GM18861 (cell line): Measurements from ENCODE around the gene CFAP73.
A peak's percentile ranks its signal among the peaks of the same experiment; 100 is the strongest.
"Not testable (repeated sequence)": the region's sequence is repeated elsewhere in the genome, so short reads cannot be mapped to it uniquely, and the experiment has no call there.

Experiments
- ATAC-seq: cut with Tn5 transposase; IDR thresholded peaks from one replicate; pipeline ENCODE4 v1.9.1; 2021; ENCODE audit not compliant: unreplicated experiment

The CFAP73 gene

DNA sequence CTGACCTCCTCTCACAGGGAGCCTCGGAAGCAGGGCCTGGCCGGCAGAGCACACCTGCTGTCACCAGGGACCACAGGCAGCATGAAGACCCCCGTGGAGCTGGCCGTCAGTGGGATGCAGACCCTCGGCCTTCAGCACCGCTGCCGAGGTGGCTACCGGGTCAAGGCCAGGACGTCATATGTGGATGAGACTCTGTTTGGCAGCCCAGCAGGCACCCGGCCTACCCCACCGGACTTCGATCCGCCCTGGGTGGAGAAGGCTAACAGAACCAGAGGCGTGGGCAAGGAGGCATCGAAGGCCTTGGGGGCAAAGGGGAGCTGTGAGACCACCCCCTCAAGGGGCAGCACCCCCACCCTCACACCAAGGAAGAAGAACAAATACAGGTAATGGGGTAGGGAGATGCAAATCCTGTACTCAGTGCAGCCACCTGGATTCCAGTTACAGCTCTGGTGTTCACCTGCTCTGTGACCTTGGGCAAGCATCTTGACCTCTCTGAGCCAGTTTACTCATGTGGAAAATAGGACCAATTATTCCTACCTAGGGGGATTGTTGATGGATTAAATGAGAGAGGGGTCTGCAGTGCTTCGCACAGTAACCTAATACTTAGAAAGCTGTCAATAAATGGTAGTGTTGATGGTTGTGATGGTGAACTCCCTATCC is 37.3 kb downstream of the CFAP73 start:
- ATAC-seq = no peak

DNA sequence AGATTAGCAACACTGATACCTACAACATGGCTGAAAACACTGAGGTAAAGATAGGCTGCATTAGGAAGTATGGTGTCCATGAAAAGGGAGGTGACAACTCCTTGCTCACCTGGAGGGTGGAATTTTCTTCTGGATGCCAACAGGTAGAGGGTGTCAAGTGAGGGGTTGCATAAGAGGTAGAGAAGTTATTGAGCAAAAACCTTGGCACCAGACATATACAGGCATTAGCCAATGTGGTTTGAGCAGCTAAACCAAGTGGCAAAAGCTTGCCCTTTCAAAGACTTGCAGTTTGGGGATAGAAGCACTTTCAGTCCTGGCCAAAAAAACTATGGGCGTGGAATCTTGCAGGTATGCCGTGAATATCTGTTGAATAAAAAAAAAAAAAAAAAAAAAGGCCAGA is 39.8 kb downstream of the CFAP73 start:
- ATAC-seq = no peak

DNA sequence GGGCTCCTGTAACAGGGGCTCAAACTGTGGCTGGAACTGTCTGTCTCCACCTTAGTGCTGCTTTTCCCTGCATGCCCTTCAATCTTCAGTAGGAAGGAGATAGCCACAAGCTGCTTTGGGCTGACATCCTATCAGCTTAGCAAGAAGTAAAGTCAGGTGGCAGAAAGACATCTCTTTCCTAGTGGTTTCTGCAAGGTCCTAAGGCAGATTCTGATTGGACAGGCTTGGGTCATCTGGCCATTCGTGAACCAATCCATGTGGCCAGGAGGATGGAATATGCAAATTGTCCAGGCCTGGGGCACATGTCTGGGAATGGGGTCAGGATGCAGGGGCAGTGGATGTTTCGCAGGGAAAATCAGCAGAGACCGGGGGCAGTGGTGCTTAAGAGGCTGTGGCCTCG is 41.2 kb downstream of the CFAP73 start:
- no peak for ATAC-seq

DNA sequence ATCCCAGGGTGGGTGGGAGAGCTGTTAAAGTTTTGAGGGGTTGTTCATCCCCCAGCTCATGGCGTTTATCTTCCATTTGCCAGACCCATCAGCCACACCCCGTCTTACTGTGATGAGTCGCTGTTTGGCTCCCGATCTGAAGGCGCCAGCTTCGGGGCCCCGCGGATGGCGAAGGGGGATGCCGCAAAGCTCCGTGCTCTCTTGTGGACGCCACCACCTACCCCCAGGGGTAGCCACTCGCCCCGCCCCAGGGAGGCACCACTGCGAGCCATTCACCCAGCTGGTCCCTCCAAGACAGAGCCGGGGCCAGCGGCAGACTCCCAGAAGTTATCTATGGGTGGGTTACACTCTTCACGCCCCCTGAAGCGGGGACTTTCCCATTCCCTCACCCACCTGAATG is 41.7 kb downstream of the CFAP73 start:
- ATAC-seq = no peak

DNA sequence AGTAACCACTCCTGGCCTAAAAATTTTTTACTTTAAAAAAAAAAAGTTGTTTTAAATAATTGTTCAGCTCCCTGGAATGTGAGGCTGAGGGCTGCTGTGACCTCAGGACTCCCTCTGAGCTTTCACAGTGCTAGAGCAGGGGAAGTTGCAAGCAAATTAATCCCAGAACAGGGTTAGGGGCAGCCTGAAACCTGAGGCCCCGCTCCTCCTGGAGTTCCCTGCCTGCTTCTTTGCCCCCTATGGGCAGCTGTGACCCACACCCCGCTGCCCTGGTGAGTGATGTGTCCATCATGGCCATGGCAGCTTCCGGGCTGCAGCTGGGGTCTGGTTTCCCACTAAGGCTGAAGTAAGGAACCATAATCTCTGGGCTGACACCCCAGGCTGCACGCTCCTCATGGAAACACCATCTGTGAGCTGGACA is 45.5 kb downstream of the CFAP73 start:
- ATAC-seq = no peak

DNA sequence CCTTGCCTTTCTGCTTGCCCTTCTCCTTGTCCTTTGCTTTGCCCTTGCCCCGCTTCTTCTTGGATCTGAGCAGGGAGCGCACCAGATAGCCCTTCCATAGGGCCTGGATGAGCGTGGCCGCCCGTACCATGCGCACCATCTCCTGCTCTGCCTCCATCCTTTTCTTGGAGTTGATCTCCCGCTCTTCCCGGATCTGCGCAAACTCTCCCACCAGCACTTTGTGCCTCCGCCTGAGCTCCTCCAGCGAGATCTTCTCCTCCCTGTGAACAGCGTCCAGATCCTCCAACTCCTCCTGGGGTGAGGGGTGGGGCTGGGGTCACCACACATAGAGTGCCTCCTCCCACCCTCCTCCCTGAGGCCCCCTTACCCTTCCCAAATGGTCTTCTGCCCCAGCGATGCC is 46.1 kb downstream of the CFAP73 start:
- no peak for ATAC-seq

DNA sequence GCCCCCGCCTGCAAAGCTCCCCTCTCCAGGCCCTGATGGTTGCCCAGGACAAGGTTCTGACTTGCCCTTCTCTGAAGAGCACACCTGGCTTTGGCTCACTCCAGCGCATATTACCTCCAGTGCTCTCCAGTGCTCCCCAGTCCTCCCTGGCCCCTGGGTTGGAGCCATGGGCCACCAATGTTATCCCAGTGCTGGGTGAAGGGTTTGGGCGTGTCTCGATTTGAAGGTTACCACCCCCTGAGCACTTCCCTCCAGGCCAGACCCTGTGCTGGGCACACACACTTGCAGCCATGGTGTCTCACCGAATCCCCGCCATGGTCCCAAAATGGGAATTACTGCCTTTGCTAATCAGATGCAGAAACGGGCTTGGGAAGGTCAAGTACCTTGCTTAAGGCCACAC is 47.1 kb downstream of the CFAP73 start:
- no peak for ATAC-seq

DNA sequence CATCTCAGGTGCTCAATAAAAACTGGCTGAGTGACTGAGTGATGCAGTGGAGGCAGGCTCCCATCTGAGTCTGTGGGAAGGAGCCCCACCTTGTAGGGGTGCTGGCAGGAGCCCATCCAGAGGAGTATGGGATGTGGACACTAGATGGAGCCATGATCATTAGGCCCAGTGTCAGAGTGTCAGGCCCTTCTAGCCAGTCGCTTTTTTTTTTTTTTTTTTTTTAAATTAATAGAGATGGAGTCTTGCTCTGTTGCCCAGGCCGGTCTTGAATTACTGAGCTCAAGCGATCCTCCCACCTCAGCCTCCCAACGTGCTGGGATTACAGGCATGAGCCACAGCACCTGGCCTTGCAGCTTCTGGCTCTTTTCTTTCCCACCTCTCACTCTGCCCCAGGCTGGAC is 47.5 kb downstream of the CFAP73 start:
- ATAC-seq = peak; percentile 64

DNA sequence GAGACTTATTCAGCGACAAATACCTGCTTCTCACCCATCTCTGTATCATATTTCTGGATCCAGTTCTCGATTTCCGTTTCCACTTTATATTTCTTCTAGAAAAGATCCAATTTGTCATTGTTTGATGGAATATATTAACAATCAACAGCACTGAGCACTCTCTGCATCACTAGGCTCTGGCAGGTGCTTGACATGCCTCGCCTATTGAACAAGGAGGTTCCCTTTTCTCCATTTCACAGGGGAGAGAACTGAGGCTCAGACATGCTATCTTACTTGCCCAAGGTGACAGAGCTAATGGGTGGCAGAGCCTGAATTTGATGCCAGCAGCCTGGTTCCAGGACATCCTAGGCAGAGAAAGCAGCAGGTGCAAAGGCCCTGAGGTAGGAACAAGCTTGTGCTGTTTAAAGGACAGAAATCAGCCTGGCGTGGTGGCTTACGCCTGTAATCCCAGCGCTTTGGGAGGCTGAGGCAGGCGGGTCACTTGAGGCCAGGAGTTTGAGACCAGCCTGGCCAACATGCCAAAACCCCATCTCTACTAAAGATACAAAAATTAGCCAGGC is 48.1 kb downstream of the CFAP73 start:
- no peak for ATAC-seq

DNA sequence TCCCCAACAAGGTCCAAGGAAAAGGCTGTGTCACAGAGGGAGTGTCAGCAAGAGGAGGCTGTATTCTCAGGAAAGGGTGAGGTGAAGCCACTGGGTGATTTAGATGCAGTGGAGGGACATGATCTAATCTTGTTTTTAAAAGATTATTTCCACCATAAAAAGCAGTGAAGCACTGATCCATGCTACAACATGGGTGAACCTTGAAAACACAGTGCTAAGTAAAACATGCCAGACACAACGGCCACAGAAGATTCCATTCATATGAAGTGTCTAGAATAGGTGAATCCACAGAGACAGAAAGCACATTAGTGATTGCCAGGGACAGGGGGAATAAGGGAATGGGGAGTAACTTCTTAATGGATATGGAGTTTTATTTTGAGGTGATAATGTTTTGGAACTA is 48.8 kb downstream of the CFAP73 start:
- no peak for ATAC-seq

DNA sequence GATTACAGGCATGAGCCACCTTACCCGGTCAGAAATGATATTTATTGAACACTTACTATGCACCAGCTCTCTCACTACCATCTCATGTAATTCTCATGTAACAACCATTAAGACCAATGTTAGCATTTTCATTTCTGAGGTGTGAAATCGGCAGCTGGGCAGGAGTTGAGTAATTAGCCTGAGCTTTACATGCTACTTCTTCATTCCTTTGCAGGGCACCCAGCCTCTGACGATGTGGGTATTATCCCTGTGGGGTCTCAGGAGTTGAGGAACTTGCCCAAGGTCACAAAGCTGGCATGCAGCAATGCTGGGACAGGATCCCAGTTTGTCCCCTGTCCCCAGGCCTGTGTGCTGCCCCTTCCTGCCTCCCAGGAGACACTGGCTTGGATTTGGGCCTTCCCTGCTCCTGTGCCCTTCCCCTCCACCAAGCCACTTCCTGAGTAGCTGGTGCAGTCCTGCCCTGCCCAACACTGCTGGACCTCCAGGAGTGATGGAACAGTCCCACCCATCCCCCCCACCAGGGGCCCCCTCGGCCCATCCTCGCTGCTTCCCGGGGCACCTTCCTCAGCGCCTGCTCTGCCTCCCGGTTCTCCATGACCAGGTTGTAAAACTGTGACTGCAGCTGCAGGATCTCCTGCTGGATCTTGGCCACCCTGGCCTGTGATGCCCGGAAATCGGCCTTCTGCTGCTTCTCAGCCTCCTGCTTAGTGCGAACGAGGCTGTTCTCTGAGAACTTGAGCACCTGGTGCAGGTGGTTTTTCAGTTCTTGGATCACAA is 50.7 kb downstream of the CFAP73 start:
- ATAC-seq = no peak

DNA sequence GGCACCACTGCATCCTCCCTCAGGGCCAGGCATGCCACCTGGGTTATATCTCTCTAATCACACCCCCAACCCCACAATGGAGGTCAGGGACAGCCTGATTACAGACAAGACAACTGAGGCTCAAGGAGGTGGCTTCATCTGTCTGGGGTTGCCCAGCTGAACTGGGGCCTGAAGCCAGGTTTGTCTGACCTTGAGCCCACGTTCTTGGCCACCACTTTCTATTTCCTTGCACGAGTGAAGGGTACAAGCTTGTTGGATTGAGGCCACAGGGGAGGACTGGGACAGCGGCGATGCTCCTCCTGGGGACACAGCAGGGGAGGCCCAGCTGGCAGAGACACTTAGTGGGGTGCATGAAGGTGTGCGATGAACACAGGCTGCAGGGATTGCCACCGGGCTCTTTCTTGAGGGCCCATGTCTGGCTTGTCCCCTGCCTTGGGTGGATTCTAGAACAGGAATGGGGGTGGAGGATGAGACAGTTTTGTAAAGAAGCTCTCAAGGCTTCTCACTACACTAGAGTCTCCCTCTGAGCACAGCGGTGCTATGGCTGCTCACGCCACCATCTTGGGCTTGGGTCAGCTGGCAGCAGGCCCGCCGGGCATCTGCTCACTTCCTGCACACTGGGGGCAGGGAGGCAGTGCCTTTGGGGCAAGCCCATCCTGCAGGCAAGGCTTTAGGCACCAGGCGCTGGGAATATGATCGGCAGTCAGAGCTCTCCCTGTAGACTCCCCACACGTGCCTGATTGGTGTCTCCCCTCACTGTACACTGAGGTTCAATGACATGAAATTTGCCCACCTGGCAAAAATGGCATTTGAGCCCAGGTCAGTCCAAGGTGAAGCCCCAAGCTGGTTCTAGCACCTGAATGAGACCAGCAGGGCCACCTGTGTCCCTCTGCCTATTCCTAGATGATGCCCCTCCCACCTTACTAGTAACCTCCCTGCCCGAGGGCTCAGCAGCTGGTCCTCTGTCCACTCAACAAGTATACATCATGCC is 52.0 kb downstream of the CFAP73 start:
- ATAC-seq = no peak

DNA sequence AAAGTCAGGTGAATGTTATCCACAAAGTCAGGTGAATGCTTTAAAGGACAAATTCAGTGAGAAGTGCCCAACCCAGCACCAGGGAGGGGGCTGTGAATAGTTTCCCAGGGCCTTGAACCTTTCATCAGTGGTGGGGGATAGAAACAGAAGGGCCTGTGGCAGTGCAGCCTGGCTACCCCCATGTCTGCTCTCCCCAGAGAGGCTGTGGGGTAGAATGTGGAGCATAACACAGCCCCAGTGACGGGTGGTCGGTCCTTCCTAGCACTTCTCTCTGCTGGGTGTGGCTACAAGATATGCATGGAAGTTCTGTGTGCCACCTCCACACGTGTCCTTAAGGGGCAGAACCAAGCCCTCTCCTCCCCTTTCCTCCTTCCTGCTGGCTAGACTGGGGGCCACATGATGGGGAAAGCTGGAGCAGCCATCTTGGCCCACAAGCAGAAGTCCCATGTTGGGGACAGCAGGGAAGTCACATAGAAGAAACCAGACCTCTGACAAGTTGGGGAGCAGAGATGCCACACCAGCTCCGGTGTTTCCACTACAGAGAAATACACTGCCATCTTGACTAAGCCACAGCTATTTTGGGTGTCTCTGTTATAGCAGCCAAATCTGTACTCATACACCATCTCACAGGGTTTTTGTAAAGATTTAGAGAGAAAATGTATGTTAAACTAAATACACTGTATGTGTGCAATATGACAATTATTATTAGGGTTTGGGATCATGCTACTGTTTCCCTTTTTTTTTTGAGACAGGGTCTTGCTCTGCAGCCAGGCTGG is 53.0 kb downstream of the CFAP73 start:
- ATAC-seq = no peak

DNA sequence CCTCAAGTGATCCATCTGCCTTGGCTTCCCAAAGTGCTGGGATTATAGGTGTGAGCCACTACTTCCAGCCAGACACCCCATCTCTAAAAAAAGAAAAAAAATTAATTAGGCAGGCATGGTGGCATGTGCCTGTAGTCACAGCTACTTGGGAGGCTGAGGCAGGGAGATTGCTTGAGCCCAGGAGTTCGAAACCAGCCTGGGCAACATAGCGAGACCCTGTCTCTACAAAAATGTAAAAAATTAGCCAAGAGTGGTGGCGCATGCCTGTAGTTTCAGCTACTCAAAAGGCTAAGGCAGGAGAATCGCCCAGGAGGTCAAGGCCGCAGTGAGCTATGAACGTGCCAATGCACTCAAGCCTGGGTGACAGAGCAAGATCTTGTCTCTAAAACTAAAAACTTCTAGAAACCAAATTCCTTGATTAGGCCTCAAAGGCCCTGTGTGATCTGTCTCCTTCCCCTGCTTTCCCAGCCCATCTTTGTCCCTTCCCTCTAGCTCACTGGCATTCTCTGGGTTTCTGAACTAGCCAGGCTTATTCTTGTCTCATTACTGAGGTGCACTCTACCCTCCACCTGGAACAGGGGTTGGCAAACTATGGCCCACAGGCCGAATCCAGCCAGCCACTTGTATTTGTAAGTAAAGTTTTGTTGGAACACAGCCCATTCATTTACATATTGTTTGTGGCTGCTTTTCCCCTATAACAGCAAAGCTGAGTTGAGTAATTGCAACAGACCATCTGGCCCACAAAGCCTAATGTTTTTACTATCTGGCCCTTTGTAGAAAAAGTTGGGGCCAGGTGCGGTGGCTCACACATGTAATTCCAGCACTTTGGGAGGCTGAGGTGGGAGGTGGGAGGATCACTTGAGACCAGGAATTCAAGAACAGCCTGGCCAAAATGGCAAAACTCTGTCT is 54.6 kb downstream of the CFAP73 start:
- ATAC-seq = no peak

DNA sequence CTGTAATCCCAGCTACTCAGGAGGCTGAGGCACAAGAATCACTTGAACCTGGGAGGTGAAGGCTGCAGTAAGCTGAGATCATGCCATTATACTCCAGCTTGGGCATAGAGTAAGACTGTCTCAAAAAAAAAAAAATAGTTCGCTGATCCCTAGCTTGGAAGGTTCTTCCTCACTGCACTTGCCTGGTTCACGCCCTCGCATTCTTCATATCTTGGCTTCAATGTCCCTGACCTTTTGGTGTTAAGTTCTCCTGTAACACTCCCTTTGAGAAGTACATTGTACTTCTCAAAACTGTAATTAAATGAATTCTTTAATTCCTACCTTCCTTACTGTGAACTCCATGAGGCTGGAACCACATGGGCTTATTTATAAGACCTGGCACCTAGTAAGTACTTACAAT is 55.3 kb downstream of the CFAP73 start:
- ATAC-seq = no peak

DNA sequence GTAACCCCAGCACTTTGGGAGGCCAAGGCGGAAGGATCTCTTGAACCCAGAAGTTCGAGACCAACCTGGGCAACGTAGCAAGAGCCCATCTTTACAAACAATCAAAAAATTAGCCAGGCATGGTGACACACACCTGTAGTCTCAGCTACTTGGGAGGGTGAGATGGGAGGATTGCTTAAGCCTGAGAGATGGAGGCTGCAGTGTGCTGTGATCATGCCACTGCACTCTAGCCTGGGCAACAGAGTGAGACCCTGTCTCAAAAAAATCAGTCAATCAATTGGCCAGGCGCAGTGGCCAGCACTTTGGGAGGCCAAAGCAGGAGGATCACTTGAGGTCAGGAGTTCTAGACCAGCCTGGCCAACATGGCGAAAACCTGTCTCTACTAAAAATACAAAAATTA is 57.3 kb downstream of the CFAP73 start:
- ATAC-seq = not testable (repeated sequence)

DNA sequence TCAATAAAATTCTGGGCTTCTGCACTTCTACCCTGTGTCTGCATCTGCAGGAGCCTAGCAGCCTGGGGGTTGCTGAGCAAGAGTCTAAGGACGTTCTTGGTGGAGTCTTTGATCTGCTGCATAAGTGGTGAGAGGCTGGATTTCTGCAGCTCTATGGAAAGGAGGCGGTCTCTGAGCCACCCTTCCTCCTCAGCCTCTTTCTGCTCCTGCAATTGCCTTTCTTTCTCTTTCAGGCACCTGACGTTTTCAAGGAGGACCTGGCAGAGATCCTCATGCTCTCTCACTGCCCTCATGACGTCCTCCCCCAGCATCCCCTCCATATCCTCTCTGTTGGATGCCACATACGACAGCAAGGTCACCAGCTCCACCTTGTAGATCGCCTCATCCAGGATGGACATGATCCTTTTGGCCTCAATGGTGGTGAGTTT is 58.1 kb downstream of the CFAP73 start:
- peak; percentile 1 for ATAC-seq

DNA sequence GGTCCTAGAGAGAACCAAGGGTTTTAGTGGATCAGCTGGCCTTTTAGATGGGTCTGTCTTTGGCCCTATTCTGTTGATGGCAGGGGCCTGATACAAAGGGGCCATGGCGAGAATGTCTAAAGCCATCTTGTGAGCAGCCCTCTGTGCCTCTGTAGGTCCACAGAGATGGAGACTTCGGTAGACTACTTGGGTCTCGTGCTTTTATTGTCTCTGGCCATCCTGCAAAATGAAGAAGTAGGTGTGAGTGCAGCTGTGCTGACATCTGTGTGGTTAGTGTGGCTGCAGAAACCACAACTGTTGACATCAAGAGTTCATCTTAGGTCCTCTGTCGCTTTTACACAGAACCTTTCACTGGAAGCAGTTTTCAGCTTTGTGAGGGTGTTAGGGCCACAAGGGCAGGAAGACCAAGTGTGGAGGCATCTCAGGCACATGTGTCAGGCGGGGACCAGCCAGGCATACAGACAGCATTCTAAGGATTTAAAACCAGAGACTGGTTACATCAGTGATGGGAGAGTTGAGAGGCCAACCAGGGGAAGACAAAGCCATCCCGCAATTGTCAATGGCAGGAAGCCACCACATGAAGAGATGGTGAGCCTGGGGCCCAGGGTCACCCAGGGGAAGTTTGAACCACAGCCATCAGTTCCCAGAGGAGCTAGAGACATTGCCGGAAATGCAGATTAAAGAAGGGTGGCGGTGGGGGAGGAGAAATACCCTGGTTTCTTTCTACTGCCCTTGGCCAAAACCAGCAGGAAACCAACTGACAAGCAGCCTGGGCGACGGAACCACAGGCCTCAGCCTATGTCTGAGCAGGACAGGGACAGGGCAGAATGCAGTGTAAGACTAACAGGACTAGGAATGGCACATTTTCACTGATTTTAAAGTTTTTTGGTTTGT is 58.8 kb downstream of the CFAP73 start:
- ATAC-seq = peak; percentile 76
